ENCODE results near the gene VPS13A.

DNA sequence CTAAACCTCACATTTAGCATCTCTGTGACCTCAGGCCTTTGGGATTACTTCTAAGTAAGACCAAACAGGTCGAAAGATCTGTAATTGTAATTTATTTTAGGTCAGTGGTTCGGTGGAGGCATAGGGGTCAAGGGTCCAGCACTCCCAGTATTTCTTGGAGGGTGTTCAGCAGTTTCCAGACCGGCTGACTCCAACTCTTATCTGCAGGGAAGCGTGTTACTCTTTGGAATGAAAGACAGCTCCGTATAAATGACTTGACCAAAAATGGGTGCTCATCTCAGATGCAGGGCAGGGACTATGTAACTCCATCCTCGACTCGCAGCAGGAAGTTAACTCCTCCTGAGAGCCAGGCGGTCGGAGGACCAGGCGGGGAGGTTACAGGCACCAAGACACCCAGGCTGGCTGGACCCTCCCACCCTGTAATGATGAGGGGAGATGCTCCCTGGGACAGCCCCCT is 620 bp upstream of the VPS13A start:
- TF ChIP-seq, protein P1, sequence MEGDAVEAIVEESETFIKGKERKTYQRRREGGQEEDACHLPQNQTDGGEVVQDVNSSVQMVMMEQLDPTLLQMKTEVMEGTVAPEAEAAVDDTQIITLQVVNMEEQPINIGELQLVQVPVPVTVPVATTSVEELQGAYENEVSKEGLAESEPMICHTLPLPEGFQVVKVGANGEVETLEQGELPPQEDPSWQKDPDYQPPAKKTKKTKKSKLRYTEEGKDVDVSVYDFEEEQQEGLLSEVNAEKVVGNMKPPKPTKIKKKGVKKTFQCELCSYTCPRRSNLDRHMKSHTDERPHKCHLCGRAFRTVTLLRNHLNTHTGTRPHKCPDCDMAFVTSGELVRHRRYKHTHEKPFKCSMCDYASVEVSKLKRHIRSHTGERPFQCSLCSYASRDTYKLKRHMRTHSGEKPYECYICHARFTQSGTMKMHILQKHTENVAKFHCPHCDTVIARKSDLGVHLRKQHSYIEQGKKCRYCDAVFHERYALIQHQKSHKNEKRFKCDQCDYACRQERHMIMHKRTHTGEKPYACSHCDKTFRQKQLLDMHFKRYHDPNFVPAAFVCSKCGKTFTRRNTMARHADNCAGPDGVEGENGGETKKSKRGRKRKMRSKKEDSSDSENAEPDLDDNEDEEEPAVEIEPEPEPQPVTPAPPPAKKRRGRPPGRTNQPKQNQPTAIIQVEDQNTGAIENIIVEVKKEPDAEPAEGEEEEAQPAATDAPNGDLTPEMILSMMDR (IDR thresholded peaks at IDR 0.05) = no peak
- peak; percentile 26 for TF ChIP-seq EZH2 (IDR thresholded peaks at IDR 0.05)
- TF ChIP-seq EZH2phosphoT487 (IDR thresholded peaks at IDR 0.05) = no peak

All from neural progenitor cell (in vitro differentiated cells).